EL (cell line): ENCODE results near the gene ACKR3.

ENCODE experiments used
- DNase-seq: peaks from one replicate; pipeline ENCODE4 v3.0.0-alpha.2; 2016

Gene ACKR3

DNA sequence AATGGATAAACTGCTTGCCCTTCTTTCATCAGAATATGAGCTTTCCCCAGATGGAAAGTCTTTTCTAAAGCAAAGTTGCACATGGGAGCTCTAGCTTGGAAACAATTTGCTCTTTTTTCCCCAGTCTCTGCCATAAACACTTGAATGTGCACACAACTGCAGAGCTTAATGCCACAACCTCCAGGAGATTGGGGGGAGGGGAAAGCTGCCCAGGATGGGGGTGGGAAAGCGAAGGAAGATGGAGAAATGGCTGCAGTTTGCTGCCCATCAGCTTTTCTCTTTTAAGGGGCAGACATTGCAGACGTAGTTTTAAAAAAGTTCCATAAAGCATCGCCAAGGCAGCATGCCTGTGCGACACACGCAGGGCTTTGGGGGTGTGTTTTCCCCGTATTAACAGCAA, 1.5 kb downstream of the ACKR3 start:
- DNase-seq = no peak

GRCh38 chr2:236572482-236572881, 2.9 kb downstream of the ACKR3 start:
- DNase-seq = no peak

DNA sequence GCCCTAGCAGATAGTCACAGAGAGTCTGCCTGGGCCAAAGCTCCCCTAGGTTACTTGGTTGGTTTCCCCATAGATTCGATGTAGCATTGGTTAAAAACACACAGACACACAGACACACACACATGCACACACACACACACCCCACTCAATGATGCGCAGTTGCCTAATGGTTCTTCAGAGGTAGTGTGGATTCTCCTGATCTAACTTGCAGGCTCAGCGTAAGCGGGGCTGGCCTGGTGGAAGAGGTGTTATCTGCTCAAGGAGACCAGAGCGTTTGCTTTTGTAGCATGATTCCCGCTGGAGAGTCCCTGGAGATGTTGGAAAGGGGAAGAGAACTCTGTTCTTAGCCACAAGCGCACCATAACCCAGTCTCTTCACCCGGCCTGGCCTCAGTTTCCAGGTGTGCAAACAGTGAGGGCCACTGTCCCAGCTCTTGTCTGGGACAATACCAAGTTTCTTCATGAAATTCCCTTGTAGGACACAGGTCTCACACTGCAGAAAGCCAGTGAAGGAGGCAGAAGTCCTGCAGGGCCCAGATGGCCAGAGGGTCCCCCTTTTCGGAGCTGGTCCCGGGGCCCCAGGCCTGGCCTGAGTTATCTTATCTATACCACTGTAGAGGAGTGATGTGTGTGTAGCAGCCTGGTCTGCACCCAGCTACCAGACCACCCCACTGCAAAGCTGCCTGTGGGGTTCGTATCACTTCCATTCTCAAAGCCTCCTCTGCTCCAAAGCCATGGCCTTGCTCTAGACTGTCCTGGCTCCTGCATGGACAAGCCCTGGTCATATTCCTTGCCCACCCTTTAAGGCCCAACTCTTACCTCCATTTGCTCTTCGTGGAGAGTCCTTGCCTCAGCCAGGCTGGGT, 3.7 kb downstream of the ACKR3 start:
- DNase-seq = no peak

- no peak for DNase-seq
Observed at GRCh38 chr2:236574000-236574399, 4.4 kb downstream of the ACKR3 start.

DNA sequence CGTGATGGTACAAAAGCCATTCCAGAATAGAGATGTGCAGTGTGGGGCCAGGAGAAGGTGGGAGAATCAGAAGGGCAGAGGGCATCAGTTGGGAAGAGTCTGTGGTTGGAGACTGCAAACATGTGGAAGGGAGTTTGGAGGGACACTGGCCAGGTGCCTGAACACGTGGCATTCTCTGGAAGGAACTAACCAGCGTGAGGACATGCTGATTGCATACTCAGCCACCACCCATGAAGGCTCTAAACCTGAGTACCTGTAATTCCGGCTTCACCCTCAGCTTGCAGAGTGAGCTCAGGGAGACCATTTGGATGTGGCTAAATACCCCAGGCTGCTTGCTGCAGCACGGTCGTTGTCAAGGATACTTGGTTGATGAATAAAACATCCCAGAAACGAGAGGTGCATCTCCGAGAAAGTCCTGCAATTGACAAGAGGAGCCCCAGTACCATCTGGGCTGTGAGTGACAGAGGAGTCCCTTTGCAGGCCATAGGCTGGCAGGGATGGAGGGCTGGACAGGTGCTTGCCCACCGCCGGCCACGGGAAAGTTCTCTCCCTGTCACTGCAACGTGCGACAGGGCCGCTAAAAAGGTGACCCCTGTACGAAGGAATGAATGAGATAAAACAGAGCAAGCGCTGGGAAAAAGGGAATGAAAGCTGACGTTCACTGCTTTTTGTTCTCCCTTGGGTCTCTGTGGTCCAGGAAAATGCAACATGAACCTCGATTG, 5.0 kb downstream of the ACKR3 start:
- DNase-seq = no peak

DNA sequence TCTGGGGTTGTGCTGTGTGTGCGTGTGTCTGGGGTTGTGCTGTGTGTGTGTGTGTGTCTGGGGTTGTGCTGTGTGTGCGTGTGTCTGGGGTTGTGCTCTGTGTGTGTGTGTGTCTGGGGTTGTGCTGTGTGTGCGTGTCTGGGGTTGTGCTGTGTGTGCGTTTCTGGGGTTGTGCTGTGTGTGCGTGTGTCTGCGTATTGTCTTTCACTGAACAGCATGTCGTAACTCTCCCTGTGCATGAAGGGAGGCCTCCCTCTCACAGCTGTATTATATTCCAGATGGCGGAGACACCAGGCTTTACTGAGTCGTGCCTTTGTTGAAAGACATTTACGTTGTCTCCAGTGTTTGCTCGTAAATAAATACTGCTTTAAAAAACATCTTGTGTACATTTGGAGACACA, 5.9 kb downstream of the ACKR3 start:
- no peak for DNase-seq

DNA sequence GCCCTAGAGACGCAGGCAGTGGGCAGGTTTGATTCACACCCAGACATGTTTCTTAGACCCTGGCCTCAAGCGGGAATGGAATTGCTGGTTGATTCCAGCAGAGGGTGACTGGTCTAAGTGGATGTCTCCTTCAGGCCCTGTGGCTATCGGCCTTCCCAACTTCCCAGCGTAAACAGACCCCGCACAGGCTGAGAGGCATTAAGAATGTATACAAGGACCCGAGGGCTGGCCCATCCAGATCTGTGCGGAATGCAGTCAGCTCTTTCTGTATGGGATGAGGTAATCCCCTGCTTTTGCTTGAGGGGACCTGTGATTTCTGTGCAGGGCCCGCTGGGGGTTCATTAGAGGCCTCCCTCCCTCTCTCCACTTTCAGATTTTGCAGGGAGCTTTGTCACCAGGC, 6.5 kb downstream of the ACKR3 start:
- no peak for DNase-seq

DNA sequence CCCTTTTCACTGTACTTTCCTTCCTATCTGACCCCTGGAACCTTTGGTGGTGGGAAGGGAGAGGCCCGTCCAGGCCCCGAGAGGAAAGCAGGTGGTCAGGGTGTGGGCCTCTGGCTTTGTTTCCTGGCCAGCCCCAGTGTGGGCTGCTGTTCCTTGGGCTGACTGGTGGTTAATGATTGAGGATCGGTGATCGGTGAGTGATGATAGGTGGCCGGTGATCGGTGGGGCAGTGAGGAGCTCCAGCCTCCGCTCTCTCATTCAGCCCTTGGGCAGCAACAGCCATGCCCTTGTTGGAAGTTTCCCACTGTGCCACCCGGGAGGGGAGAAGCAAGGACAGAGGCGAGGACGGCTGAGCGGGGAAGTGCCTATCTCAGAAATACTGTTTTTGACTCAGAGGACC, 7.3 kb downstream of the ACKR3 start:
- no peak for DNase-seq

GRCh38 chr2:236577481-236578410, 8.1 kb downstream of the ACKR3 start:
- no peak for DNase-seq

GRCh38 chr2:236578411-236578846, 8.8 kb downstream of the ACKR3 start:
- DNase-seq = no peak

- no peak for DNase-seq
Observed at GRCh38 chr2:236579048-236579745, 9.6 kb downstream of the ACKR3 start.

DNA sequence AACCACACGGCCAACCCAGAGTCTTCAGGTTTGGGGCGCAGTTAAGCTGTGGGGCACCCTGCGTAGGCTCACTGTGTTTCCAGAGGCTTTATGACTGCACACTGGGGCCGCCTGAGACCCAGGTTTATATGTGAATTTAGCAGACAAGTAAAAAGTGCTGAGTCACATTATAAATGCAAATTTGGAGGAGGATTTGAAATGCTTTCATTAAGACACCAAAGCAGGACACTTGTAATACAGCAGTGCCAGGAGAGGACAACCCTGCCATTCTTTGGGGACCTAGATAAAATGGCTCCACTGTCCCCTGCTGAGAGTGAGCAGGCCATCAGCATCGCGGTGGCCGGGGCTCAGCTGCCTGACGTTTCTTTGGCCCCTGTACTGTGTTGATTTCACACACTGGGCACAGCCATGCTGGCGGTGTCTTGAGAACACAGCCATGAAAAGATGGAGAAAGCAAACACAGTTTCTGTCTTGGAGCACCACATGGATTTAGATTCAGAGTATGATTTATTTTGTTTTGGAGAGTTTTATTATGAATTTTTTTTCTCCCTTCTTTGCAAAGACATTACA, 10.2 kb downstream of the ACKR3 start:
- no peak for DNase-seq

DNA sequence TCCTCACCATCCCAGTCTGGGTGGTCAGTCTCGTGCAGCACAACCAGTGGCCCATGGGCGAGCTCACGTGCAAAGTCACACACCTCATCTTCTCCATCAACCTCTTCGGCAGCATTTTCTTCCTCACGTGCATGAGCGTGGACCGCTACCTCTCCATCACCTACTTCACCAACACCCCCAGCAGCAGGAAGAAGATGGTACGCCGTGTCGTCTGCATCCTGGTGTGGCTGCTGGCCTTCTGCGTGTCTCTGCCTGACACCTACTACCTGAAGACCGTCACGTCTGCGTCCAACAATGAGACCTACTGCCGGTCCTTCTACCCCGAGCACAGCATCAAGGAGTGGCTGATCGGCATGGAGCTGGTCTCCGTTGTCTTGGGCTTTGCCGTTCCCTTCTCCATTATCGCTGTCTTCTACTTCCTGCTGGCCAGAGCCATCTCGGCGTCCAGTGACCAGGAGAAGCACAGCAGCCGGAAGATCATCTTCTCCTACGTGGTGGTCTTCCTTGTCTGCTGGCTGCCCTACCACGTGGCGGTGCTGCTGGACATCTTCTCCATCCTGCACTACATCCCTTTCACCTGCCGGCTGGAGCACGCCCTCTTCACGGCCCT, 11.2 kb downstream of the ACKR3 start:
- DNase-seq = no peak

DNA sequence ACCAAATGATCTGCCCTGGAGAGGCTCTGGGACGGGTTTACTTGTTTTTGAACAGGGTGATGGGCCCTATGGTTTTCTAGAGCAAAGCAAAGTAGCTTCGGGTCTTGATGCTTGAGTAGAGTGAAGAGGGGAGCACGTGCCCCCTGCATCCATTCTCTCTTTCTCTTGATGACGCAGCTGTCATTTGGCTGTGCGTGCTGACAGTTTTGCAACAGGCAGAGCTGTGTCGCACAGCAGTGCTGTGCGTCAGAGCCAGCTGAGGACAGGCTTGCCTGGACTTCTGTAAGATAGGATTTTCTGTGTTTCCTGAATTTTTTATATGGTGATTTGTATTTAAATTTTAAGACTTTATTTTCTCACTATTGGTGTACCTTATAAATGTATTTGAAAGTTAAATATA, 11.9 kb downstream of the ACKR3 start:
- DNase-seq = no peak

DNA sequence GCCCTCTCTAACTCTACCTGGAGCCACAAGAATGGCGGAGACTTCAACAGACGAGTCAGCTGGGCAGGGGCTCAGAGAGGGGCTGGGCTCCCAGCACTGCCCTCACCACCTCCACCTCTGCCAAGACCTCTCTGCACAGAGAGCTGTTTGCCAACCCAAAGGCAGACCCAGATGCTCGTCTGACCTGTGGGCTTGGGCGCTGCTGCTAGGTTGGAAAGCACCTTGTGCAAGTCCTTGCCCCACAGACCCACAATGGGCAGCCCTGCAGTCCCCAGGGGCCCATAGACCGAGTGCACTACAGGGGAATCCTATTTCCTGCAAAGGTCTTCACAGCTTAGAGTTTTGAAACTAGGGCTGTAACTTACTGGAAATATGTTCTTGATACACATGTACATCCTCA, 13.3 kb downstream of the ACKR3 start:
- no peak for DNase-seq

DNA sequence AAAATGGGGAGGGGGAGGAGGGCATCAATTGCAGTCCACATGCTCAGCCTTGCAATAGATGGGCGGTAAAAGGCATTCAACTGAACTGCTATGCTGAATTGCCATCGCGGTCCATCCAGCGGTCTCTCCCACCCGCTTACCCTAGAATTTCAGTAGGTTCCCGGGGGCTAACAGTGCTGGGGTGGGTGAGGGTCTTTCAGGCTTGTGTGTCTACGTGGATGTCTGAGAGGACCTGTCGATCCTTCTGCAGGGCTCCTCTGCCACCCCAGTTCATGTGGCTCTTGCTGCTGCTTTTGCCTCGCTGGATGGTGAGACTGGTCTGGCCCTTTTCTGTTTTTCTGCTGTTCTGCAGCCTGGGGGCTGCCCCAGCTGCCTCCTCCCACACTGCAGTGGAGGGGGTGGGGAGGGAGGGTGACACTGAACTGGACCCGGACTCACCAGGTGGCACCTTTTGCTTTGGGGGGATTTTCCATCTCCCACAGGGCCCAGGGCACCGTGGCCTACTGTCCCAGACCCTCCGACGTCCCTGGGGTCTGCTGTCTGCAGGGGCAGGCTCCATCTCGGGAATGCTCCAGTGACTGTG, 14.1 kb downstream of the ACKR3 start:
- DNase-seq = no peak

DNA sequence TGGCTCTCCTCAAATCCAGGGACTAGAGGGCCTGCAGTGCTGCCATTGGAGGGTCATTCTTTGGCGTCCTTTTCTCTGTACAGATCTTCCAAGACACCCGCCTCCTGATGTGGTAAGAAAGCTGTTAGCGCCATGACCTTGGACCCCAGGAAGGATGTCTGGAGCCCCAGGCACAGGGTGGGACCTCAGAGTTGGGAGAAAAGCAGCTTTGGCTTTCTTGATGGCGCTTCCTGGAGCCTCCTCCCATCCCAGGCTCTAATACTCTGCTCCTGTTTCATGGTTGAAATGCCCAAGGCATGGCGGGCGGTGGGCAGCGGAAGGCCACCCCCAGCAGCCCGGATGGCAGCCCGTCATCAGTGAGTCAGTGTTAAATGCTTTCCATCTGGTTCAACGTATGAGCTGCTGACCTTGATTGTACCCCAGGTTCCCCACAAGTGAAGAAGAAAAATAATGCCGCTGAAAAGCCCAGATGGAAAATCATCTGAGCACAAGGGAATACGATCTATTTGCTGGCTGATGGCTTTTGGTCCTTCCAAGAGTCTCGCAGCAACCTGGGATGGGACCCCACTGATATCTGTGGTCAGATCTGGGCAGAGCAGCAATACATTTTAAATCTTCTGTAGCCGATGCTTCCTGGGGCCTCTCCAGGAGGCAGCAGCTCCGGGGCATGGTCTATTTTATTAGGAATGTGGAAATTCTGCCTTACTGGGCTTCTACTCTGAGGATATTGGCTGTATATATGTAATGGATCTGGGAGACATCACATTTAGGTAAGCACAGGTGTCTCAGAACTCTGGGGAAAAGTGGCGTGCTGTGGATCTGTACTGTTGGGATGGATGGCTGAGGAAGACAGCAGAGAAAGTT, 15.1 kb downstream of the ACKR3 start:
- no peak for DNase-seq

GRCh38 chr2:236585966-236586365, 16.3 kb downstream of the ACKR3 start:
- no peak for DNase-seq

DNA sequence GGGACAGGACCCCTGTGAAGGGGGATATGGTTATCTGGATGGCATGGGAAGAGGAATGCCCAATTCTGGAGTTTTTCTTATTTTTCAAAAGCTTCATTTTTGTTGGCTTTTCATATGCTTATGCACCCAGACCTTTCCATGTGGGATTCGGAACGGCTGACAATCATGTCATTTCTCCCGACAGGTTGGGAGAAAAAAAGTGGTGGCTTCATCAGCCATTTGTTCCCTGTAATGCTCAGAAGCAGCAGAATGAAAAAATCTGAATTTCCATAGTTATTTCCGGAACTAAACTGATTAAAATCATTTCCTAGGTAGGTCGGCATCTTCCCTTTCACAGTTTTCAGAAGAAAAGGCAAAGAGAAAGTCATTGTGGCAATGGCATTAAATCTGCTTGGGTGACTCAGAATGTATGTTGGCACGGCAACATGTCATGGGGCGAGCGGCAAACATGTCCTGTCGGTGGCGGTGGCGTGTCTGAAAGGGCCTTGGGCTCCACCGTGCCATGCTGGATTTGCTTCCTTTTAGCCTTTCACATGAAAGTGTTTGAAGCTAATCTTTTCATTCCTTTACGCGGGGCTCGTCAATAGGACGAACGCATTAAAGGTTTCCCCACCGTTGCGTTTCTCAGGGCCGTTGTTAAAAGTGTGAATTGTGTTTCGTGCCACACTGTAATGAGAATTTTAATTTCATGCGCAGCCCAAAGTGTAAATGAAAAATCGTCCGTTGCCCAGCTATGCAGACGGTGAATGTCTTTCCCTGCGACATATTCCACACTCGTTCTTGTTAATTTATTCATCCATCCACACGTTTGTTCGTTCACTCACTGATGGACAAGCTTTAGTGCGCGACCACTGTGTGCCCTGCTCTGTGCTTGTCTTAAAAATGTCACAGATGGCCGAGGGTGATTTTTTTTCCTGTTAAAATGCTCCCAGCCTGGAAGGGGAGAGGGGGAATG, 18.5 kb downstream of the ACKR3 start:
- no peak for DNase-seq
